GM06990 (cell line): ENCODE measurements around the gene CAMTA1.

Source experiments
- DNase-seq: peaks from one replicate; pipeline ENCODE4 v3.0.0-alpha.2; 2011; ENCODE audit not compliant: insufficient read length; ENCODE audit errors: extremely low read depth
- H3K27me3 ChIP-seq: replicated peaks from 2 replicates; pipeline ENCODE4 v1.6.0; 2011; ENCODE audit warnings: low read length; ENCODE audit not compliant: control insufficient read depth, insufficient read depth
- H3K36me3 ChIP-seq: 2 replicates; pipeline ENCODE4 v1.5.1; 2011; ENCODE audit warnings: low read length; ENCODE audit not compliant: control insufficient read depth, insufficient read depth
- H3K4me3 ChIP-seq: replicated peaks from 2 replicates; pipeline ENCODE4 v1.5.1; 2011; ENCODE audit warnings: low read depth, mild to moderate bottlenecking, control low read depth, low read length
- CTCF ChIP-seq: IDR thresholded peaks from 2 replicates; pipeline ENCODE4 v1.5.1; 2011; ENCODE audit warnings: low read length, control low read depth, mild to moderate bottlenecking, inconsistent platforms; ENCODE audit not compliant: insufficient read depth, poor library complexity, severe bottlenecking

Gene CAMTA1

GRCh38 chr1:6950001-6950765 is 164.9 kb downstream of the CAMTA1 start:
- TF ChIP-seq CTCF, result no peak
- H3K4me3 ChIP-seq, result no peak overlapping the region
- no peaks in the 10 kb centered on the region for H3K36me3 ChIP-seq
- DNase-seq, result no peak
- H3K27me3 ChIP-seq, result no peaks in the 10 kb centered on the region; the same call in 1 of the 2 replicates

- H3K27me3 ChIP-seq, result no peaks in the 10 kb centered on the region; the same call in 1 of the 2 replicates
- no peak for DNase-seq
- TF ChIP-seq CTCF, result no peak
- no peaks in the 10 kb centered on the region for H3K36me3 ChIP-seq
- no peak overlapping the region for H3K4me3 ChIP-seq
Measured at GRCh38 chr1:6951536-6951935, 166.3 kb downstream of the CAMTA1 start.

- H3K4me3 ChIP-seq, result no peak overlapping the region
- no peak for TF ChIP-seq CTCF
- DNase-seq, result no peak
- peaks cover 2% of the 10 kb centered on the region for H3K27me3 ChIP-seq
- H3K36me3 ChIP-seq, result no peaks in the 10 kb centered on the region
Measured at GRCh38 chr1:6953216-6953615, 168.0 kb downstream of the CAMTA1 start.

GRCh38 chr1:6953907-6954364 is 168.7 kb downstream of the CAMTA1 start:
- H3K4me3 ChIP-seq, result no peak overlapping the region
- no peak for DNase-seq
- H3K36me3 ChIP-seq, result no peaks in the 10 kb centered on the region
- H3K27me3 ChIP-seq, result peaks cover 2% of the 10 kb centered on the region
- no peak for TF ChIP-seq CTCF

- DNase-seq, result no peak
- TF ChIP-seq CTCF, result no peak
Measured at GRCh38 chr1:6954591-6954990, 169.3 kb downstream of the CAMTA1 start.

More at GRCh38 chr1:6954591-6954990, 169.3 kb downstream of the CAMTA1 start:
- Histone ChIP-seq H3K27me3 (peaks cover 2% of the 10 kb centered on the region), H3K4me3 (no peak overlapping the region), H3K36me3 (no peaks in the 10 kb centered on the region)
